A673 (cell line): ENCODE measurements around the gene ADAMTSL1.

Source experiments
- CTCF ChIP-seq: fragments of 300-800, 200-600 bp; sonication (generic); conservative IDR thresholded peaks from 2 replicates; pipeline ENCODE4 v1.5.1; 2017; ENCODE audit warnings: low read depth, mild to moderate bottlenecking, antibody characterized with exemption, low read length, moderate library complexity, mixed read lengths
- EZH2 ChIP-seq: fragments of 200-600 bp; sonication (generic); IDR thresholded peaks from 2 replicates; pipeline ENCODE4 v1.6.1; 2017; ENCODE audit warnings: borderline replicate concordance, low read depth, mild to moderate bottlenecking, mixed read lengths, antibody characterized with exemption, low read length; ENCODE audit not compliant: poor library complexity, severe bottlenecking

GRCh38 chr9:18703901-18704379, 230.0 kb downstream of the ADAMTSL1 start:
- TF ChIP-seq CTCF (no peak), EZH2 (no peak)
